Adrenal gland (tissue), 12 donors: Measurements from ENCODE around the gene FOXI1. TPM values are rescaled to one million over a fixed set of nuclear protein-coding genes. Genes with fewer than 3 reads are reported as not detected.

Source experiments
- DNase-seq, 7 donors: peaks; one replicate each; pipeline ENCODE4 v3.0.0-alpha.2; 2019 to 2020
- H3K27ac ChIP-seq, 5 donors: fragments of 200-600 bp; sonication (generic) in 4 of 5; 1 replicate in 3 of 5; 2 replicates in 2 of 5; pipeline versions ENCODE4 v1.5.1 to v1.8.0; 2016 to 2020; ENCODE audit warnings: mild to moderate bottlenecking in 1 of 5
- H3K27me3 ChIP-seq: fragments of 200-600 bp; 2 replicates; pipeline ENCODE4 v1.8.0; 2021
- H3K36me3 ChIP-seq, 2 donors: fragments of 200-600 bp; replicated peaks in 1 of 2; 1 replicate in 1 of 2; 2 replicates in 1 of 2; pipeline versions ENCODE4 v1.5.1 to v1.8.0; 2018 to 2022
- H3K4me1 ChIP-seq, 2 donors: fragments of 200-600 bp; replicated peaks in 1 of 2; 1 replicate in 1 of 2; 2 replicates in 1 of 2; pipeline versions ENCODE4 v1.5.1 to v1.8.0; 2018 to 2021
- H3K4me3 ChIP-seq, 4 donors: fragments of 200-600 bp; sonication (generic) in 3 of 4; one replicate each; pipeline ENCODE4 v1.5.1; 2016 to 2018
- H3K9me3 ChIP-seq, 3 donors: fragments of 200-600 bp; sonication (generic) in 1 of 3; replicated peaks in 1 of 3; 1 replicate in 2 of 3; 2 replicates in 1 of 3; pipeline versions ENCODE4 v1.5.1 to v1.8.0; 2016 to 2021
- CTCF ChIP-seq, 6 experiments: fragments of 450-650 bp in 4 of 6; fragments of 200-600 bp in 2 of 6; sonication (generic) in 1 of 6; IDR thresholded peaks; 1 replicate in 5 of 6; 2 replicates in 1 of 6; pipeline versions ENCODE4 v1.5.1 to v1.8.0; 2016 to 2021; ENCODE audit warnings: antibody characterized with exemption in 6 of 6, mild to moderate bottlenecking in 2 of 6, moderate library complexity in 1 of 6
- POLR2A ChIP-seq, 2 donors: fragments of 450-650 bp; IDR thresholded peaks; one replicate each; pipeline ENCODE4 v1.6.1; 2017; ENCODE audit warnings: antibody characterized with exemption in 2 of 2, mild to moderate bottlenecking in 2 of 2, moderate library complexity in 1 of 2
- WGBS, 4 donors: extraction: QIAGEN DNeasy Blood & Tissue Kit in 2 of 4; methylation state at CpG; one replicate each; pipeline versions ENCODE4 v1.1.5 to v1.1.7; 2013 to 2017; 5-methylcytosine and 5-hydroxymethylcytosine counted together
- intact Hi-C, 2 donors: fragments of 100-400 bp; cut with DNase I; formaldehyde crosslinking; loops; one replicate each; pipeline versions ENCODE4 v1.14.1 to v1.15.0; 2022 to 2023
- polyA plus RNA-seq, 3 donors: library from polyadenylated mRNA; stranded (reverse); fragments of 200-250 nt in 2 of 3; fragments of 350-450 nt in 1 of 3; fragmentation: Illumina TruSeq in 1 of 3; extraction: RNeasy Lipid Tissue Mini Kit (QIAGEN cat#74804) in 1 of 3; gene quantifications; one replicate each; pipeline ENCODE4 v1.2.3, GENCODE V29; 2013 to 2014
- total RNA-seq, 9 donors: library from RNA; depleted of rRNA in 4 of 9; stranded (reverse); fragments of >200 nt in 4 of 9; fragments of 120-200 nt in 1 of 9; fragmentation: NEBNext Ultra II Directional in 1 of 9; extraction: Animal tissue kit (Norgen Biotek cat#: 25700) in 1 of 9; gene quantifications; one replicate each; pipeline versions ENCODE4 v1.1.0 to v1.2.4, GENCODE V29; 2013 to 2023
- donor health status: healthy with polysubstance abuse.
- donor health status: Bipolar disorder and iron deficiency.
- donor health status: DM: yes; HTN: yes; CAD: no.
- donor health status: DM: no; HTN: no; CAD: no.
- donor health status: DM: no; HTN: no; CAD: no.
- donor health status: DM: yes; HTN: yes; CAD: no.

The FOXI1 gene
- total and polyA plus RNA-seq, 12 donors = not detected

GRCh38 chr5:170126061-170126460 lies 20.4 kb downstream of the FOXI1 start:
- no peaks in the 10 kb centered on the region for H3K36me3 ChIP-seq
- intact Hi-C loops = no loop called here
- WGBS, 4 donors = 47 to 55% (median 55%) methylated on average over 1 of the region's 1 CpG
- no peak overlapping the region for H3K27ac ChIP-seq
- no peak for DNase-seq
- no peaks in the 10 kb centered on the region for H3K27me3 ChIP-seq
- TF ChIP-seq CTCF (IDR thresholded peaks at IDR 0.05) = no peak
- TF ChIP-seq POLR2A (IDR thresholded peaks at IDR 0.05) = no peak
- no peaks in the 10 kb centered on the region for H3K4me1 ChIP-seq
- H3K9me3 ChIP-seq = peaks cover 0 to 7% (median 5%) of the 10 kb centered on the region in 3 donors
- H3K4me3 ChIP-seq = no peak overlapping the region

DNA sequence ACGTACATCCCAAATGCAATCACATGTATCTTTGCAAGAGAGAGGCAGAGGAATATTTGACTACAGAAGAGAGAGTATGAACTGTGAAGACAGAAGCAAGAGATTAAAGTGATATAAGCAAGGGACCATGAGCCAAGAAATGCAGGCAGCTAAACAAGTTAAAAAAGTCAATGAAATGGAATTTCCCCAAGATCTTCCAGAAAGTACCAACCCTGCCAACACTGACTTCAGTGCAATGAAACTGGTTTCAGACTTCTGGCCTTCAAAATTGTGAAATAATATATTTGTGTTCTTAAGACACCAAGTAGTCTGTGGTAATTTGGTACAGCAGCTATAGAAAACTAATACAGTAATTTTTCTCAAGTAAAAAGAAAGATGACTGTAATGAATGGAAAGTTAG lies 20.9 kb downstream of the FOXI1 start:
- Histone ChIP-seq H3K27me3 (no peaks in the 10 kb centered on the region), H3K27ac (no peak overlapping the region), H3K4me1 (no peaks in the 10 kb centered on the region), H3K4me3 (no peak overlapping the region), H3K9me3 (peaks cover 0 to 7% (median 5%) of the 10 kb centered on the region in 3 donors), H3K36me3 (no peaks in the 10 kb centered on the region)
- no peak for TF ChIP-seq CTCF (IDR thresholded peaks at IDR 0.05)
- no peak for TF ChIP-seq POLR2A (IDR thresholded peaks at IDR 0.05)
- intact Hi-C loops = no loop called here
- WGBS, 4 donors = 73 to 82% (median 76%) methylated on average over 1 of the region's 1 CpG
- DNase-seq = no peak

GRCh38 chr5:170131235-170131634 lies 25.5 kb downstream of the FOXI1 start:
- H3K9me3 ChIP-seq = peaks cover 0 to 7% (median 0%) of the 10 kb centered on the region in 3 donors
- WGBS, 4 donors = 83 to 95% (median 88%) methylated on average over 3 of the region's 3 CpGs
- no peaks in the 10 kb centered on the region for H3K27me3 ChIP-seq
- intact Hi-C loops = no loop called here
- no peaks in the 10 kb centered on the region for H3K4me1 ChIP-seq
- no peaks in the 10 kb centered on the region for H3K36me3 ChIP-seq
- no peak for TF ChIP-seq POLR2A (IDR thresholded peaks at IDR 0.05)
- TF ChIP-seq CTCF (IDR thresholded peaks at IDR 0.05) = no peak
- no peak overlapping the region for H3K27ac ChIP-seq
- DNase-seq = peak in 1 of 7 donors; percentile 2
- H3K4me3 ChIP-seq = no peak overlapping the region

GRCh38 chr5:170132269-170132975 lies 26.7 kb downstream of the FOXI1 start:
- 67 to 77% (median 72%) methylated on average over 4 of the region's 4 CpGs for WGBS, 4 donors
- no peaks in the 10 kb centered on the region for H3K4me1 ChIP-seq
- H3K27me3 ChIP-seq = no peaks in the 10 kb centered on the region
- no peak overlapping the region for H3K27ac ChIP-seq
- intact Hi-C loops = no loop called here
- H3K4me3 ChIP-seq = no peak overlapping the region
- H3K36me3 ChIP-seq = no peaks in the 10 kb centered on the region
- DNase-seq = peak in 1 of 7 donors; percentile 14
- TF ChIP-seq CTCF (IDR thresholded peaks at IDR 0.05) = no peak
- no peak for TF ChIP-seq POLR2A (IDR thresholded peaks at IDR 0.05)
- H3K9me3 ChIP-seq = no peaks in the 10 kb centered on the region
